Measurements from ENCODE around the gene MYCL.
"Not testable (repeated sequence)": the region's sequence is repeated elsewhere in the genome, so short reads cannot be mapped to it uniquely, and the experiment has no call there.

Gene MYCL

GRCh38 chr1:39915499-39916129 is 13.9 kb upstream of the MYCL start:
- no peaks in the 10 kb centered on the region for H3K9me3 ChIP-seq (ENCODE audit: insufficient read depth, low read length)
- H3K4me2 ChIP-seq (ENCODE audit: low read length) = no peak overlapping the region
- no peaks in the 10 kb centered on the region for H3K79me2 ChIP-seq (ENCODE audit: low read length)
- no peaks in the 10 kb centered on the region for H3K4me1 ChIP-seq (ENCODE audit: low read length)
- no peak for TF ChIP-seq CTCF (IDR thresholded peaks at IDR 0.05; ENCODE audit: low read depth, low read length)
- TF ChIP-seq EZH2phosphoT487 (IDR thresholded peaks at IDR 0.05; ENCODE audit: low read depth) = no peak
- H2AFZ ChIP-seq (ENCODE audit: low read depth, low read length) = no peak overlapping the region
- H3K27me3 ChIP-seq (ENCODE audit: low read depth, low read length) = no peaks in the 10 kb centered on the region
- H4K20me1 ChIP-seq (ENCODE audit: insufficient read depth, low read length) = no peaks in the 10 kb centered on the region
- H3K27ac ChIP-seq (ENCODE audit: low read length) = no peak overlapping the region
- no peak overlapping the region for H3K4me3 ChIP-seq (ENCODE audit: low read length)
- H3K36me3 ChIP-seq (replicated peaks; ENCODE audit: low read depth, low read length) = no peaks in the 10 kb centered on the region
- no peak overlapping the region for H3K9ac ChIP-seq (ENCODE audit: low read length)

GRCh38 chr1:39913136-39913535 is 11.4 kb upstream of the MYCL start:
- H4K20me1 ChIP-seq (ENCODE audit: insufficient read depth, low read length) = not testable (repeated sequence)

GRCh38 chr1:39910263-39910662 is 8.5 kb upstream of the MYCL start:
- H3K27me3 ChIP-seq (ENCODE audit: low read depth, low read length) = no peaks in the 10 kb centered on the region
- H3K4me3 ChIP-seq (ENCODE audit: low read length) = no peak overlapping the region
- TF ChIP-seq CTCF (IDR thresholded peaks at IDR 0.05; ENCODE audit: low read depth, low read length) (no peak), EZH2phosphoT487 (IDR thresholded peaks at IDR 0.05; ENCODE audit: low read depth) (no peak)
- H4K20me1 ChIP-seq (ENCODE audit: insufficient read depth, low read length) = no peaks in the 10 kb centered on the region
- H3K4me1 ChIP-seq (ENCODE audit: low read length) = peaks cover 15% of the 10 kb centered on the region
- no peaks in the 10 kb centered on the region for H3K79me2 ChIP-seq (ENCODE audit: low read length)
- no peak overlapping the region for H3K4me2 ChIP-seq (ENCODE audit: low read length)
- peaks cover 8% of the 10 kb centered on the region; the same call in 1 of the 2 replicates for H3K9me3 ChIP-seq (ENCODE audit: insufficient read depth, low read length)
- H3K36me3 ChIP-seq (replicated peaks; ENCODE audit: low read depth, low read length) = peaks cover 4% of the 10 kb centered on the region
- H3K27ac ChIP-seq (ENCODE audit: low read length) = no peak overlapping the region
- no peak overlapping the region for H2AFZ ChIP-seq (ENCODE audit: low read depth, low read length)
- no peak overlapping the region for H3K9ac ChIP-seq (ENCODE audit: low read length)

More at GRCh38 chr1:39913136-39913535, 11.4 kb upstream of the MYCL start:
- H3K4me3 ChIP-seq (ENCODE audit: low read length); H3K27ac ChIP-seq (ENCODE audit: low read length); H3K4me1 ChIP-seq (ENCODE audit: low read length); H3K27me3 ChIP-seq (ENCODE audit: low read depth, low read length); H3K36me3 ChIP-seq (replicated peaks; ENCODE audit: low read depth, low read length); H3K9me3 ChIP-seq (ENCODE audit: insufficient read depth, low read length); H3K4me2 ChIP-seq (ENCODE audit: low read length); H3K79me2 ChIP-seq (ENCODE audit: low read length); H3K9ac ChIP-seq (ENCODE audit: low read length); H2AFZ ChIP-seq (ENCODE audit: low read depth, low read length): not testable (repeated sequence)

- Histone ChIP-seq H3K27me3 (ENCODE audit: low read depth, low read length) (no peaks in the 10 kb centered on the region), H3K79me2 (ENCODE audit: low read length) (no peaks in the 10 kb centered on the region), H4K20me1 (ENCODE audit: insufficient read depth, low read length) (no peaks in the 10 kb centered on the region), H3K4me3 (ENCODE audit: low read length) (no peak overlapping the region), H3K9me3 (ENCODE audit: insufficient read depth, low read length) (peaks cover 8% of the 10 kb centered on the region; the same call in 1 of the 2 replicates), H3K9ac (ENCODE audit: low read length) (no peak overlapping the region), H3K4me1 (ENCODE audit: low read length) (peaks cover 15% of the 10 kb centered on the region), H3K4me2 (ENCODE audit: low read length) (no peak overlapping the region), H3K36me3 (replicated peaks; ENCODE audit: low read depth, low read length) (peaks cover 4% of the 10 kb centered on the region), H3K27ac (ENCODE audit: low read length) (peak overlapping the region; percentile 87), H2AFZ (ENCODE audit: low read depth, low read length) (no peak overlapping the region)
- TF ChIP-seq CTCF (IDR thresholded peaks at IDR 0.05; ENCODE audit: low read depth, low read length) = no peak
- no peak for TF ChIP-seq EZH2phosphoT487 (IDR thresholded peaks at IDR 0.05; ENCODE audit: low read depth)
These were observed 6.8 kb upstream of the MYCL start for GRCh38 chr1:39908534-39908933.
